Anterior cingulate cortex (tissue), 58 donors: Measurements from ENCODE around the gene MRGPRE.

Experiments used
- DNase-seq, 58 donors: peaks; one replicate each; lab custom pipeline; 2025; lab: John Stamatoyannopoulos, UW

The MRGPRE gene

GRCh38 chr11:3186166-3186953 is 45.9 kb downstream of the MRGPRE start:
- DNase-seq: no peak

GRCh38 chr11:3184732-3185347 is 47.4 kb downstream of the MRGPRE start:
- DNase-seq: no peak

- no peak for DNase-seq
Observed at GRCh38 chr11:3183523-3183922, 48.7 kb downstream of the MRGPRE start.

GRCh38 chr11:3182462-3182852 is 49.8 kb downstream of the MRGPRE start:
- DNase-seq: no peak

- DNase-seq: no peak
Observed at GRCh38 chr11:3181725-3182461, 50.3 kb downstream of the MRGPRE start.

- DNase-seq: no peak
Observed at GRCh38 chr11:3180869-3181268, 51.3 kb downstream of the MRGPRE start.

GRCh38 chr11:3178349-3178748 is 53.9 kb downstream of the MRGPRE start:
- DNase-seq: no peak

GRCh38 chr11:3177931-3178330 is 54.3 kb downstream of the MRGPRE start:
- DNase-seq: no peak
